CD14-positive monocyte (primary cell): ENCODE data around the gene RNF13. TPM values are rescaled to one million over a fixed set of nuclear protein-coding genes. Genes with fewer than 3 reads are reported as not detected.

Experiments used
- DNase-seq, 3 donors: peaks; one replicate each; pipeline ENCODE4 v3.0.0-alpha.2; 2011 to 2022
- H2AFZ ChIP-seq: 2 replicates; pipeline ENCODE4 v1.6.0; 2012; ENCODE audit warnings: mild to moderate bottlenecking, low read depth, low read length, inconsistent platforms; ENCODE audit not compliant: insufficient read depth, poor library complexity, severe bottlenecking
- H3K27ac ChIP-seq, 2 donors: 1 replicate in 1 of 2; 2 replicates in 1 of 2; pipeline ENCODE4 v1.5.1; 2012 to 2013; ENCODE audit warnings: low read length in 2 of 2, control low read depth in 1 of 2, inconsistent platforms in 1 of 2, low read depth in 1 of 2, mild to moderate bottlenecking in 1 of 2
- H3K27me3 ChIP-seq, 2 donors: one replicate each; pipeline versions ENCODE4 v1.6.0 to v1.6.1; 2011 to 2013; ENCODE audit warnings: low read length in 2 of 2; ENCODE audit not compliant: control insufficient read depth in 2 of 2, insufficient read depth in 2 of 2
- H3K36me3 ChIP-seq, 2 donors: replicated peaks in 1 of 2; 1 replicate in 1 of 2; 2 replicates in 1 of 2; pipeline versions ENCODE4 v1.5.1 to v1.6.1; 2012 to 2013; ENCODE audit warnings: low read length in 2 of 2, control low read depth in 1 of 2, inconsistent platforms in 1 of 2, mild to moderate bottlenecking in 1 of 2; ENCODE audit not compliant: insufficient read depth in 2 of 2, control insufficient read depth in 1 of 2
- H3K4me1 ChIP-seq, 2 donors: 1 replicate in 1 of 2; 2 replicates in 1 of 2; pipeline versions ENCODE4 v1.5.1 to v1.6.1; 2012 to 2013; ENCODE audit warnings: low read length in 2 of 2, control low read depth in 1 of 2, inconsistent platforms in 1 of 2, mild to moderate bottlenecking in 1 of 2, moderate library complexity in 1 of 2; ENCODE audit not compliant: insufficient read depth in 2 of 2, control insufficient read depth in 1 of 2
- H3K4me2 ChIP-seq: replicated peaks from 2 replicates; pipeline ENCODE3; 2012; ENCODE audit warnings: low read length, moderate library complexity, mild to moderate bottlenecking; ENCODE audit not compliant: poor library complexity, severe bottlenecking; ENCODE audit errors: extremely low read depth
- H3K4me3 ChIP-seq, 3 experiments: fragments of 200-600 bp in 1 of 3; sonication (generic) in 1 of 3; replicated peaks in 1 of 3; 1 replicate in 2 of 3; 2 replicates in 1 of 3; pipeline ENCODE4 v1.5.1; 2011 to 2013; ENCODE audit warnings: low read length in 3 of 3, mild to moderate bottlenecking in 3 of 3, control low read depth in 2 of 3, low read depth in 2 of 3, inconsistent platforms in 1 of 3, moderate library complexity in 1 of 3
- H3K79me2 ChIP-seq: 2 replicates; pipeline ENCODE4 v1.6.0; 2012; ENCODE audit warnings: mild to moderate bottlenecking, control low read depth, inconsistent platforms, low read length, moderate library complexity; ENCODE audit not compliant: insufficient read depth
- H3K9ac ChIP-seq: 2 replicates; pipeline ENCODE4 v1.6.0; 2017; ENCODE audit warnings: low read length, mild to moderate bottlenecking; ENCODE audit not compliant: insufficient read depth, poor library complexity, severe bottlenecking
- H3K9me3 ChIP-seq, 2 donors: replicated peaks in 1 of 2; 1 replicate in 1 of 2; 2 replicates in 1 of 2; pipeline versions ENCODE4 v1.5.1 to v1.6.1; 2012 to 2013; ENCODE audit warnings: low read length in 2 of 2, control low read depth in 1 of 2; ENCODE audit not compliant: control insufficient read depth in 1 of 2, insufficient read depth in 1 of 2
- H4K20me1 ChIP-seq: 2 replicates; pipeline ENCODE4 v1.6.0; 2012; ENCODE audit warnings: mild to moderate bottlenecking, low read length, control low read depth, moderate library complexity; ENCODE audit not compliant: insufficient read depth
- H3K27ac Mint-ChIP-seq, 7 donors: one replicate each; pipeline ENCODE4 v1.8.0; 2020; ENCODE audit warnings: mild to moderate bottlenecking in 7 of 7, mixed read lengths in 7 of 7, moderate library complexity in 6 of 7, inconsistent platforms in 2 of 7
- H3K27me3 Mint-ChIP-seq, 3 donors: one replicate each; pipeline ENCODE4 v1.8.0; 2021 to 2022; ENCODE audit warnings: low read depth in 3 of 3, mild to moderate bottlenecking in 3 of 3, mixed read lengths in 3 of 3, moderate library complexity in 3 of 3, inconsistent platforms in 1 of 3
- H3K36me3 Mint-ChIP-seq, 2 donors: one replicate each; pipeline ENCODE4 v1.8.0; 2020; ENCODE audit warnings: mixed read lengths in 2 of 2, inconsistent platforms in 1 of 2, mild to moderate bottlenecking in 1 of 2
- H3K4me1 Mint-ChIP-seq: one replicate; pipeline ENCODE4 v1.8.0; 2020; ENCODE audit warnings: mild to moderate bottlenecking, mixed read lengths
- H3K4me3 Mint-ChIP-seq, 2 donors: one replicate each; pipeline ENCODE4 v1.8.0; 2020; ENCODE audit warnings: mild to moderate bottlenecking in 2 of 2, mixed read lengths in 2 of 2, moderate library complexity in 1 of 2
- H3K9me3 Mint-ChIP-seq, 7 donors: one replicate each; pipeline ENCODE4 v1.8.0; 2020 to 2022; ENCODE audit warnings: mixed read lengths in 7 of 7, mild to moderate bottlenecking in 6 of 7, moderate library complexity in 6 of 7, inconsistent platforms in 2 of 7
- WGBS: methylation state at CpG from one replicate; pipeline ENCODE4 v1.1.5; 2013; ENCODE audit warnings: missing lambda C conversion rate; ENCODE audit not compliant: insufficient coverage; 5-methylcytosine and 5-hydroxymethylcytosine counted together
- intact Hi-C, 2 donors: fragments of 100-400 bp; cut with micrococcal nuclease; formaldehyde crosslinking; loops; one replicate each; pipeline versions ENCODE4 v1.15.0 to v1.15.1; 2023
- polyA plus RNA-seq, 3 donors: library from polyadenylated mRNA; depleted of rRNA in 1 of 3; unstranded in 2 of 3; stranded (reverse) in 1 of 3; fragments of 300-500 nt in 2 of 3; fragments of >200 nt in 1 of 3; fragmentation: Illumina TruSeq in 2 of 3; gene quantifications; 1 replicate in 2 of 3; 2 replicates in 1 of 3; pipeline ENCODE4 v1.2.3, GENCODE V29; 2012 to 2021
- TF ChIP-seq, protein P1 (sequence below): fragments of 200-600 bp; IDR thresholded peaks from one replicate; pipeline ENCODE4 v1.8.0; 2022; ENCODE audit warnings: antibody characterized with exemption, mild to moderate bottlenecking

The RNF13 gene
- polyA plus RNA-seq, 3 donors = 95.4 to 481 (median 462) TPM

DNA sequence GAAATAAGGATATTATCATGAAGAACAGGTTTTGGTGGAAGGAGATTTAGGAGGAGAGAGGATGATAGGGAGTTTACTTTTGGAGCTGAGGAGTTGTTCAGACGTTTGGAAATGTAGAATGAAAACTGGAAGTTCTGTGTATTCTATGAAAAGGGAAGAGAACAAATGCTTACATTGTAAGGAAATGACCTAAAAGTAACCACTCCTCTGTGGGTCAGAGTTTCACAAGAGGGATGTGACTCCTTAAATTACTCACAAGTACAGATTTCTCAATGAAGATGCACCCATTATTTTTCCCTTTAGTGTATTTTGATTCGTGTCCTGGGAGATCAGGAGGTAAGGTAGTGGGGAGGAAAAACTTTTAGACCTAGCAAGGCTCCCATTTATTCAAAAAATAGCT, 4.0 kb downstream of the RNF13 start:
- Histone ChIP-seq H4K20me1 (peaks cover 25% of the 10 kb centered on the region), H2AFZ (no peak overlapping the region), H3K9me3 (peaks cover 0 to 5% of the 10 kb centered on the region in 2 donors), H3K36me3 (no peaks in the 10 kb centered on the region), H3K4me2 (peak overlapping the region; percentile 68), H3K27ac (peak overlapping the region; percentile 92 to 98), H3K4me1 (peaks cover 54 to 56% of the 10 kb centered on the region in 2 donors), H3K79me2 (peaks cover 89% of the 10 kb centered on the region), H3K4me3 (peak overlapping the region; percentile 22 to 99 (median 91)), H3K9ac (peak overlapping the region; percentile 52), H3K27me3 (no peaks in the 10 kb centered on the region)
- Mint-ChIP-seq H3K36me3 (peaks cover 12 to 17% of the 10 kb centered on the region in 2 donors), H3K27me3 (peaks cover 0 to 3% (median 0%) of the 10 kb centered on the region in 3 donors), H3K4me1 (peaks cover 67% of the 10 kb centered on the region), H3K4me3 (peak overlapping the region; percentile 48 to 90), H3K9me3 (peaks cover 0 to 9% (median 5%) of the 10 kb centered on the region in 7 donors), H3K27ac (peak overlapping the region; percentile 96 to 100 (median 97))
- intact Hi-C loops = no loop called here
- DNase-seq = peak; percentile 85 to 96 (median 95)
- no CpG with 5 or more reads among the region's 2 CpGs for WGBS
- TF ChIP-seq, protein P1, sequence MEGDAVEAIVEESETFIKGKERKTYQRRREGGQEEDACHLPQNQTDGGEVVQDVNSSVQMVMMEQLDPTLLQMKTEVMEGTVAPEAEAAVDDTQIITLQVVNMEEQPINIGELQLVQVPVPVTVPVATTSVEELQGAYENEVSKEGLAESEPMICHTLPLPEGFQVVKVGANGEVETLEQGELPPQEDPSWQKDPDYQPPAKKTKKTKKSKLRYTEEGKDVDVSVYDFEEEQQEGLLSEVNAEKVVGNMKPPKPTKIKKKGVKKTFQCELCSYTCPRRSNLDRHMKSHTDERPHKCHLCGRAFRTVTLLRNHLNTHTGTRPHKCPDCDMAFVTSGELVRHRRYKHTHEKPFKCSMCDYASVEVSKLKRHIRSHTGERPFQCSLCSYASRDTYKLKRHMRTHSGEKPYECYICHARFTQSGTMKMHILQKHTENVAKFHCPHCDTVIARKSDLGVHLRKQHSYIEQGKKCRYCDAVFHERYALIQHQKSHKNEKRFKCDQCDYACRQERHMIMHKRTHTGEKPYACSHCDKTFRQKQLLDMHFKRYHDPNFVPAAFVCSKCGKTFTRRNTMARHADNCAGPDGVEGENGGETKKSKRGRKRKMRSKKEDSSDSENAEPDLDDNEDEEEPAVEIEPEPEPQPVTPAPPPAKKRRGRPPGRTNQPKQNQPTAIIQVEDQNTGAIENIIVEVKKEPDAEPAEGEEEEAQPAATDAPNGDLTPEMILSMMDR = no peak

DNA sequence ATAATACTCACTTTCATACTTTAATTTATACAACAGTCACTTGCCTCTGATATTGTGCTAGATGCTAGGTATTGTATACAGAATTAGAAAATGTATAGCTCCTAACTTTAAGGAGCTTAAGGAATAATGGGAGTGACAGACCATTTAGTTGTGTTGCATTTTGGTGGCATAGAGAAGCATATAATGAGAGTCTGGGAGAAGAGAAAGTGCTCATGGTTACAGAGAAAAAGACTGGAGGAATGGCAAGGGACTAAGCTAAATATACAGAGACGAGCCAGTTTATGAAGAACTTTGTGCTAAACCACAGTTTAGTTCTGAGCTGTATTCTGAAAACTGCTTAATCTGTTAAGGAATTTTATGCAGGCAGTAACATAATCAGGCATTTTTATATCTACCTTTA, 6.4 kb downstream of the RNF13 start:
- no peak overlapping the region for H3K27ac ChIP-seq
- H3K36me3 Mint-ChIP-seq = peaks cover 17 to 25% of the 10 kb centered on the region in 2 donors
- intact Hi-C loops = no loop called here
- H3K4me1 Mint-ChIP-seq = peaks cover 58% of the 10 kb centered on the region
- H3K4me3 Mint-ChIP-seq = no peak overlapping the region
- no peak for DNase-seq
- no peak overlapping the region for H2AFZ ChIP-seq
- WGBS = no CpG with 5 or more reads among the region's 1 CpG
- no peaks in the 10 kb centered on the region for H3K27me3 Mint-ChIP-seq
- no peak overlapping the region for H3K4me3 ChIP-seq
- H3K27ac Mint-ChIP-seq = peak overlapping the region in 5 of 7 donors; percentile 15 to 73 (median 27)
- TF ChIP-seq, protein P1 = no peak
- peaks cover 49% of the 10 kb centered on the region for H4K20me1 ChIP-seq
- H3K27me3 ChIP-seq = no peaks in the 10 kb centered on the region
- no peak overlapping the region for H3K9ac ChIP-seq
- peaks cover 0 to 5% of the 10 kb centered on the region in 2 donors for H3K9me3 ChIP-seq
- H3K36me3 ChIP-seq = no peaks in the 10 kb centered on the region
- H3K4me1 ChIP-seq = peaks cover 40 to 46% of the 10 kb centered on the region in 2 donors
- H3K9me3 Mint-ChIP-seq = peaks cover 0 to 8% (median 6%) of the 10 kb centered on the region in 7 donors
- H3K4me2 ChIP-seq = no peak overlapping the region
- H3K79me2 ChIP-seq = peaks cover 98% of the 10 kb centered on the region
